HL-60 (cell line): ENCODE results near the gene CSNK2B.

ENCODE experiments used
- POLR2AphosphoS5 ChIP-seq: IDR thresholded peaks from 2 replicates; pipeline ENCODE4 v1.6.1; 2012; ENCODE audit warnings: low read depth
- TF ChIP-seq, protein P1 (sequence below): IDR thresholded peaks from one replicate; pipeline ENCODE4 v1.5.1; 2011; ENCODE audit warnings: low read length, control low read depth, inconsistent platforms; ENCODE audit not compliant: insufficient read depth
- TF ChIP-seq, protein P2 (sequence below): IDR thresholded peaks from 2 replicates; pipeline ENCODE4 v1.6.1; 2012; ENCODE audit warnings: low read depth; ENCODE audit not compliant: insufficient replicate concordance

DNA sequence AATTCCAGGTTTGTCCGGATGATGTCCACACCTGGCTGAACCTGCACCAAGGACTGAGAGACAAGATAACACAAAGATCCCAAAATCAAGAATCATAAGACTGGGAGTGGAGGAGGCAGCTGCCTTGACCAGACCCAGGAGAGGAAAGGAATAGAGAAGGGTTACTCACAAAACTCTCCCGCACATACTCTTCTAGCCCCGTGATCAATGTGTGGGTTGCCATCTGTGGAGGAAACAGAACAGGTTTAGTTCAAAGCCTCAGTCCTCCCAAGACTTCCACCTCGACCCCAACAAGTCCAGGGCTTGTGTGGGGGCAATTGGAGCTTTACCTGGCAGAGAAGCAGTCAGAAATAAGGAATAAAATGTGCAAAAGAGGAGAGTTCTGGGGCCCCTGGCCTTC is 24.5 kb upstream of the CSNK2B start:
- TF ChIP-seq, protein P1, sequence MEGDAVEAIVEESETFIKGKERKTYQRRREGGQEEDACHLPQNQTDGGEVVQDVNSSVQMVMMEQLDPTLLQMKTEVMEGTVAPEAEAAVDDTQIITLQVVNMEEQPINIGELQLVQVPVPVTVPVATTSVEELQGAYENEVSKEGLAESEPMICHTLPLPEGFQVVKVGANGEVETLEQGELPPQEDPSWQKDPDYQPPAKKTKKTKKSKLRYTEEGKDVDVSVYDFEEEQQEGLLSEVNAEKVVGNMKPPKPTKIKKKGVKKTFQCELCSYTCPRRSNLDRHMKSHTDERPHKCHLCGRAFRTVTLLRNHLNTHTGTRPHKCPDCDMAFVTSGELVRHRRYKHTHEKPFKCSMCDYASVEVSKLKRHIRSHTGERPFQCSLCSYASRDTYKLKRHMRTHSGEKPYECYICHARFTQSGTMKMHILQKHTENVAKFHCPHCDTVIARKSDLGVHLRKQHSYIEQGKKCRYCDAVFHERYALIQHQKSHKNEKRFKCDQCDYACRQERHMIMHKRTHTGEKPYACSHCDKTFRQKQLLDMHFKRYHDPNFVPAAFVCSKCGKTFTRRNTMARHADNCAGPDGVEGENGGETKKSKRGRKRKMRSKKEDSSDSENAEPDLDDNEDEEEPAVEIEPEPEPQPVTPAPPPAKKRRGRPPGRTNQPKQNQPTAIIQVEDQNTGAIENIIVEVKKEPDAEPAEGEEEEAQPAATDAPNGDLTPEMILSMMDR = no peak
- TF ChIP-seq POLR2AphosphoS5 = no peak
- TF ChIP-seq, protein P2, sequence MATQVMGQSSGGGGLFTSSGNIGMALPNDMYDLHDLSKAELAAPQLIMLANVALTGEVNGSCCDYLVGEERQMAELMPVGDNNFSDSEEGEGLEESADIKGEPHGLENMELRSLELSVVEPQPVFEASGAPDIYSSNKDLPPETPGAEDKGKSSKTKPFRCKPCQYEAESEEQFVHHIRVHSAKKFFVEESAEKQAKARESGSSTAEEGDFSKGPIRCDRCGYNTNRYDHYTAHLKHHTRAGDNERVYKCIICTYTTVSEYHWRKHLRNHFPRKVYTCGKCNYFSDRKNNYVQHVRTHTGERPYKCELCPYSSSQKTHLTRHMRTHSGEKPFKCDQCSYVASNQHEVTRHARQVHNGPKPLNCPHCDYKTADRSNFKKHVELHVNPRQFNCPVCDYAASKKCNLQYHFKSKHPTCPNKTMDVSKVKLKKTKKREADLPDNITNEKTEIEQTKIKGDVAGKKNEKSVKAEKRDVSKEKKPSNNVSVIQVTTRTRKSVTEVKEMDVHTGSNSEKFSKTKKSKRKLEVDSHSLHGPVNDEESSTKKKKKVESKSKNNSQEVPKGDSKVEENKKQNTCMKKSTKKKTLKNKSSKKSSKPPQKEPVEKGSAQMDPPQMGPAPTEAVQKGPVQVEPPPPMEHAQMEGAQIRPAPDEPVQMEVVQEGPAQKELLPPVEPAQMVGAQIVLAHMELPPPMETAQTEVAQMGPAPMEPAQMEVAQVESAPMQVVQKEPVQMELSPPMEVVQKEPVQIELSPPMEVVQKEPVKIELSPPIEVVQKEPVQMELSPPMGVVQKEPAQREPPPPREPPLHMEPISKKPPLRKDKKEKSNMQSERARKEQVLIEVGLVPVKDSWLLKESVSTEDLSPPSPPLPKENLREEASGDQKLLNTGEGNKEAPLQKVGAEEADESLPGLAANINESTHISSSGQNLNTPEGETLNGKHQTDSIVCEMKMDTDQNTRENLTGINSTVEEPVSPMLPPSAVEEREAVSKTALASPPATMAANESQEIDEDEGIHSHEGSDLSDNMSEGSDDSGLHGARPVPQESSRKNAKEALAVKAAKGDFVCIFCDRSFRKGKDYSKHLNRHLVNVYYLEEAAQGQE = no peak
